Tibial nerve (tissue), 4 donors: ENCODE measurements around the gene PRM1. TPM values are rescaled to one million over a fixed set of nuclear protein-coding genes. Genes with fewer than 3 reads are reported as not detected.

Experiments
- DNase-seq, 2 donors: peaks; one replicate each; pipeline ENCODE4 v3.0.0-alpha.2; 2019; ENCODE audit warnings: low spot score in 2 of 2
- H3K27ac ChIP-seq, 4 donors: fragments of 200-600 bp; sonication (generic) in 3 of 4; one replicate each; pipeline ENCODE4 v1.5.1; 2017 to 2019; ENCODE audit warnings: mild to moderate bottlenecking in 1 of 4
- H3K27me3 ChIP-seq, 2 donors: fragments of 200-600 bp; sonication (generic) in 1 of 2; one replicate each; pipeline versions ENCODE4 v1.5.1 to v1.6.0; 2017 to 2019
- H3K36me3 ChIP-seq, 3 donors: fragments of 200-600 bp; sonication (generic); one replicate each; pipeline ENCODE4 v1.5.1; 2018 to 2019
- H3K4me1 ChIP-seq, 4 donors: fragments of 200-600 bp; sonication (generic) in 3 of 4; one replicate each; pipeline ENCODE4 v1.5.1; 2017 to 2019
- H3K4me3 ChIP-seq, 4 donors: fragments of 200-600 bp; sonication (generic) in 3 of 4; one replicate each; pipeline ENCODE4 v1.5.1; 2017 to 2019; ENCODE audit warnings: mild to moderate bottlenecking in 1 of 4, moderate library complexity in 1 of 4
- H3K9me3 ChIP-seq, 4 donors: fragments of 200-600 bp; sonication (generic) in 3 of 4; one replicate each; pipeline ENCODE4 v1.5.1; 2017 to 2019
- CTCF ChIP-seq, 5 experiments: fragments of 200-600 bp in 3 of 5; fragments of 450-650 bp in 2 of 5; sonication (generic) in 3 of 5; IDR thresholded peaks; one replicate each; pipeline ENCODE4 v1.5.1; 2016 to 2019; ENCODE audit warnings: antibody characterized with exemption in 5 of 5, mild to moderate bottlenecking in 3 of 5, moderate library complexity in 2 of 5
- EP300 ChIP-seq, 2 donors: sonication (generic); formaldehyde crosslinking; IDR thresholded peaks; one replicate each; pipeline ENCODE4 v1.6.1; 2017; ENCODE audit warnings: antibody characterized with exemption in 2 of 2, mild to moderate bottlenecking in 1 of 2
- POLR2A ChIP-seq, 2 donors: fragments of 450-650 bp; IDR thresholded peaks; one replicate each; pipeline ENCODE4 v1.6.1; 2017; ENCODE audit warnings: antibody characterized with exemption in 2 of 2, mild to moderate bottlenecking in 2 of 2, moderate library complexity in 2 of 2
- WGBS, 2 donors: methylation state at CpG; one replicate each; pipeline ENCODE4 v1.1.5; 2018; 5-methylcytosine and 5-hydroxymethylcytosine counted together
- total RNA-seq, 4 donors: library from RNA; depleted of rRNA; stranded (reverse); fragments of >200 nt; gene quantifications; one replicate each; pipeline ENCODE4 v1.1.0, GENCODE V29; 2016

The PRM1 gene
- total RNA-seq, 4 donors from 2014 or later: not detected

GRCh38 chr16:11272921-11273720 lies 8.0 kb downstream of the PRM1 start, which contains the start of gene PRM3:
Gene PRM3, minus strand, starts transcription at chr16:11273629. Its CDS starts 34 bp downstream, at chr16:11273595.
- WGBS, 2 donors: 62 to 69% methylated on average over 30 of the region's 30 CpGs
- no peak for TF ChIP-seq POLR2A (IDR thresholded peaks at IDR 0.05)
- TF ChIP-seq CTCF (IDR thresholded peaks at IDR 0.05): no peak
- TF ChIP-seq EP300 (IDR thresholded peaks at IDR 0.05): no peak
- Histone ChIP-seq H3K4me3 (no peak within 1 kb of the TSS), H3K9me3 (no peaks in the 10 kb centered on the region), H3K27ac (no peak within 1 kb of the TSS), H3K36me3 (no peaks in the 10 kb centered on the region), H3K4me1 (no peaks in the 10 kb centered on the region), H3K27me3 (no peaks in the 10 kb centered on the region)
- no peak for DNase-seq

GRCh38 chr16:11272484-11272883 lies 8.6 kb downstream of the PRM1 start:
- no peaks in the 10 kb centered on the region for H3K27me3 ChIP-seq
- no peaks in the 10 kb centered on the region for H3K36me3 ChIP-seq
- no peaks in the 10 kb centered on the region for H3K4me1 ChIP-seq
- 81 to 90% methylated on average over 6 of the region's 6 CpGs for WGBS, 2 donors
- H3K9me3 ChIP-seq: no peaks in the 10 kb centered on the region
- DNase-seq: no peak
- no peak overlapping the region for H3K27ac ChIP-seq
- no peak for TF ChIP-seq CTCF (IDR thresholded peaks at IDR 0.05)
- TF ChIP-seq EP300 (IDR thresholded peaks at IDR 0.05): no peak
- TF ChIP-seq POLR2A (IDR thresholded peaks at IDR 0.05): no peak
- no peak overlapping the region for H3K4me3 ChIP-seq

- 98 to 99% methylated on average over 10 of the region's 10 CpGs for WGBS, 2 donors
- Histone ChIP-seq H3K4me1 (no peaks in the 10 kb centered on the region), H3K36me3 (no peaks in the 10 kb centered on the region), H3K9me3 (no peaks in the 10 kb centered on the region), H3K4me3 (no peak overlapping the region), H3K27me3 (no peaks in the 10 kb centered on the region), H3K27ac (no peak overlapping the region)
- DNase-seq: no peak
- no peak for TF ChIP-seq CTCF (IDR thresholded peaks at IDR 0.05)
- TF ChIP-seq POLR2A (IDR thresholded peaks at IDR 0.05): no peak
- no peak for TF ChIP-seq EP300 (IDR thresholded peaks at IDR 0.05)
These were observed 9.5 kb downstream of the PRM1 start for GRCh38 chr16:11271610-11272009.

- TF ChIP-seq EP300 (IDR thresholded peaks at IDR 0.05): no peak
- no peak for TF ChIP-seq POLR2A (IDR thresholded peaks at IDR 0.05)
- TF ChIP-seq CTCF (IDR thresholded peaks at IDR 0.05): no peak
- no peaks in the 10 kb centered on the region for H3K4me1 ChIP-seq
- WGBS, 2 donors: 88 to 89% methylated on average over 2 of the region's 2 CpGs
- H3K27ac ChIP-seq: no peak overlapping the region
- H3K9me3 ChIP-seq: no peaks in the 10 kb centered on the region
- no peaks in the 10 kb centered on the region for H3K27me3 ChIP-seq
- H3K36me3 ChIP-seq: no peaks in the 10 kb centered on the region
- H3K4me3 ChIP-seq: no peak overlapping the region
- DNase-seq: no peak
These were observed 10.4 kb downstream of the PRM1 start for GRCh38 chr16:11270602-11271162.

GRCh38 chr16:11268921-11269375 lies 12.2 kb downstream of the PRM1 start, which contains the start of gene TNP2:
Gene TNP2, minus strand, starts transcription at chr16:11269325. Its CDS starts 63 bp downstream, at chr16:11269262.
- Histone ChIP-seq H3K27me3 (no peaks in the 10 kb centered on the region), H3K4me1 (no peaks in the 10 kb centered on the region), H3K9me3 (no peaks in the 10 kb centered on the region), H3K27ac (no peak within 1 kb of the TSS), H3K4me3 (no peak within 1 kb of the TSS), H3K36me3 (no peaks in the 10 kb centered on the region)
- TF ChIP-seq CTCF (IDR thresholded peaks at IDR 0.05) (no peak), EP300 (IDR thresholded peaks at IDR 0.05) (no peak), POLR2A (IDR thresholded peaks at IDR 0.05) (no peak)
- WGBS, 2 donors: 93 to 98% methylated on average over 11 of the region's 11 CpGs
- DNase-seq: no peak
